ENCODE measurements around the gene IL6. TPM values are rescaled to one million over a fixed set of nuclear protein-coding genes. Genes with fewer than 3 reads are reported as not detected.

The IL6 gene
- total and polyA plus RNA-seq, 2 of the 8 experiments (the other 6 are each of a cell fraction or from before 2014, with no cell fraction given) = 0.12 to 0.41 TPM

DNA sequence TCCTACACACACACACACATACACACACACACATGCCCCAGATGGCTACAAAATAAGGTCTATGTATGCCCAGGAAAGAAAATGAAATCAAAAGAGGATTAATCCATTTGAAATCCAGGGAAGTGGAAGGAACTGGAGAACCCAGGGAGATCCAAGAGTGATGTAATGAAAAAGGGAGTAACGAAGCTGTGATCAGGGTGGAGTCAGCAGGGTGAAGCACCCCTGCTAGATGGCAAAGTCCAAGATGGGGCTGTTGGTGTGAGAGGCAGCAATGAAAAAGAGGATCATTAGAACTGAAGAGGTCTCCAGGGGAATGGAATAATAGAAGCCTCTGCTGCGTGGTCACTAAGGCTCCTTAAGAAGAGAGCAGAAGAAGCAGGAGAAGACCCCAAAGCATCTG lies 43.6 kb upstream of the IL6 start:
- no peak overlapping the region for H3K9ac ChIP-seq (replicated peaks in 1 of 4; ENCODE audit: extremely low read depth in 1 of 4, low read depth in 3 of 4, low read length in 3 of 4)
- FAIRE-seq (no peak), DNase-seq (ENCODE audit: low read depth in 1 of 2, low spot score in 2 of 2) (no peak)
- ChIA-PET CTCF (ENCODE audit: partially characterized antibody) (interaction anchor here (1.0 to 1.2 kb wide), 2 partner anchors 22 to 123 kb away, joined by 3 to 5 read pairs; no protein-coding TSS in a partner anchor), POLR2A (ENCODE audit: partially characterized antibody) (no interaction called here)
- H3K79me1 ChIP-seq (ENCODE audit: low read depth, low read length) = no peaks in the 10 kb centered on the region
- no peak overlapping the region for H2AFZ ChIP-seq (ENCODE audit: low read length)
- no peaks in the 10 kb centered on the region; the same call in 1 of the 2 replicates for H3K23me2 ChIP-seq (ENCODE audit: low read depth, low read length)
- H2BK12ac ChIP-seq (ENCODE audit: low read depth, low read length) = no peak overlapping the region
- H3K23ac ChIP-seq (ENCODE audit: insufficient read length) = no peak overlapping the region
- H3K27me3 ChIP-seq (replicated peaks in 1 of 4; ENCODE audit: control insufficient read depth in 3 of 4, extremely low read depth in 1 of 4, insufficient read depth in 3 of 4, low read length in 3 of 4) = no peaks in the 10 kb centered on the region
- TF ChIP-seq ASH2L (IDR thresholded peaks at IDR 0.05; ENCODE audit: low read length) (no peak), GABPA (IDR thresholded peaks at IDR 0.05; ENCODE audit: borderline replicate concordance, insufficient read depth, low read length) (no peak), FOSL1 (IDR thresholded peaks at IDR 0.05; ENCODE audit: insufficient read depth, low read depth, low read length) (no peak), ZNF274 (IDR thresholded peaks at IDR 0.05; ENCODE audit: borderline replicate concordance, extremely low read depth, low read length) (no peak), TEAD4 (IDR thresholded peaks at IDR 0.05; ENCODE audit: low read depth, low read length) (no peak)
- H3K4me1 ChIP-seq (replicated peaks in 1 of 4; ENCODE audit: control insufficient read depth in 3 of 4, insufficient read depth in 4 of 4, low read length in 3 of 4) = no peaks in the 10 kb centered on the region
- H2AK5ac ChIP-seq (ENCODE audit: low read depth, low read length) = no peak overlapping the region
- H3K4me2 ChIP-seq (ENCODE audit: insufficient read depth in 1 of 2, low read depth in 2 of 2, low read length in 2 of 2) = no peak overlapping the region
- H4K8ac ChIP-seq (ENCODE audit: extremely low read depth, insufficient read depth, low read length) = no peak overlapping the region
- no peaks in the 10 kb centered on the region; a peak in 1 of 4 replicates for H3K79me2 ChIP-seq (ENCODE audit: control insufficient read depth in 1 of 2, insufficient read depth in 2 of 2, low read length in 2 of 2)
- H4K5ac ChIP-seq (ENCODE audit: insufficient read length, low read depth, low read length) = no peak overlapping the region
- H2BK120ac ChIP-seq (replicated peaks; ENCODE audit: low read depth, low read length) = no peak overlapping the region
- WGBS, 2 experiments (ENCODE audit: extremely low coverage in 1 of 2, insufficient coverage in 1 of 2, insufficient read length in 1 of 2, insufficient replicate concordance in 2 of 2, low coverage in 1 of 2, low lambda C conversion rate in 2 of 2, missing lambda C conversion rate in 1 of 2) = 91% methylated on average over 2 of the region's 2 CpGs; no CpG with 5 or more reads in 1 of the 2 experiments
- H3K4me3 ChIP-seq (ENCODE audit: extremely low read depth in 1 of 4, insufficient read depth in 2 of 4, low read depth in 3 of 4, low read length in 4 of 4) = no peak overlapping the region
- no peak overlapping the region for H3K14ac ChIP-seq (ENCODE audit: insufficient read length)
- no peak overlapping the region for H2BK5ac ChIP-seq (ENCODE audit: low read depth, low read length)
- H3K27ac ChIP-seq (ENCODE audit: low read depth, low read length) = no peak overlapping the region
- no peak overlapping the region for H3K18ac ChIP-seq (ENCODE audit: extremely low read depth, low read length)
- no peak overlapping the region for H3K56ac ChIP-seq (replicated peaks; ENCODE audit: insufficient read length, low read depth, low read length)
- no peak overlapping the region for H4K91ac ChIP-seq (replicated peaks; ENCODE audit: insufficient read length, low read length)
- no peaks in the 10 kb centered on the region for H4K20me1 ChIP-seq (replicated peaks in 1 of 2; ENCODE audit: control insufficient read depth in 1 of 2, insufficient read depth in 2 of 2, low read length in 2 of 2)
- H3K4ac ChIP-seq (replicated peaks; ENCODE audit: insufficient read length, low read depth, low read length) = no peak overlapping the region
- H3K9me3 ChIP-seq (ENCODE audit: insufficient read depth in 2 of 2, low read depth in 1 of 2, low read length in 1 of 2) = no peaks in the 10 kb centered on the region
- H2BK15ac ChIP-seq (ENCODE audit: low read length) = no peak overlapping the region
- no peaks in the 10 kb centered on the region for H3K36me3 ChIP-seq (ENCODE audit: control insufficient read depth in 2 of 4, insufficient read depth in 4 of 4, low read length in 3 of 4)
- H2BK20ac ChIP-seq (ENCODE audit: low read length) = no peak overlapping the region
